ENCODE results near the gene NKX6-1.

The NKX6-1 gene

DNA sequence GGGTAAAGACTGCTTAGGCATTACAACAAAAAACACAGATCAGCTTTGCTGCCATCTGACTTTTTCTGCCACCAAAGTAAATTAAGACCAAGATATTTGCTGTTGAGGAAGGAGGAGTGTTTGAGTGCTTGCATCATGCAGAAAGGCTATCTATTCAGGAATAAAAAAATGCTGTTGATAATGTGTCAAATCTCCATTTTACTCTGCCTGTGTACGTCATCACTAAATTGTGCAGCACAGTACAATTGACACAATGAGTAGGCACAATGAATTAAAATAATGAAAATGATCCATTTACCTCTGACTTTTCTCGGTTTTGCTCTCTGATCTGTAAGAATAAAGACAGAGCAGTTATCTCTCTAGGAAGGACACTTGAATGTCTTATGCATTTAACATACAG, 56.3 kb downstream of the NKX6-1 start:
- TF ChIP-seq, protein P1, sequence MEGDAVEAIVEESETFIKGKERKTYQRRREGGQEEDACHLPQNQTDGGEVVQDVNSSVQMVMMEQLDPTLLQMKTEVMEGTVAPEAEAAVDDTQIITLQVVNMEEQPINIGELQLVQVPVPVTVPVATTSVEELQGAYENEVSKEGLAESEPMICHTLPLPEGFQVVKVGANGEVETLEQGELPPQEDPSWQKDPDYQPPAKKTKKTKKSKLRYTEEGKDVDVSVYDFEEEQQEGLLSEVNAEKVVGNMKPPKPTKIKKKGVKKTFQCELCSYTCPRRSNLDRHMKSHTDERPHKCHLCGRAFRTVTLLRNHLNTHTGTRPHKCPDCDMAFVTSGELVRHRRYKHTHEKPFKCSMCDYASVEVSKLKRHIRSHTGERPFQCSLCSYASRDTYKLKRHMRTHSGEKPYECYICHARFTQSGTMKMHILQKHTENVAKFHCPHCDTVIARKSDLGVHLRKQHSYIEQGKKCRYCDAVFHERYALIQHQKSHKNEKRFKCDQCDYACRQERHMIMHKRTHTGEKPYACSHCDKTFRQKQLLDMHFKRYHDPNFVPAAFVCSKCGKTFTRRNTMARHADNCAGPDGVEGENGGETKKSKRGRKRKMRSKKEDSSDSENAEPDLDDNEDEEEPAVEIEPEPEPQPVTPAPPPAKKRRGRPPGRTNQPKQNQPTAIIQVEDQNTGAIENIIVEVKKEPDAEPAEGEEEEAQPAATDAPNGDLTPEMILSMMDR (IDR thresholded peaks at IDR 0.05; ENCODE audit: insufficient read depth, low read depth, low read length, missing control alignments) = no peak
- no peak overlapping the region for H3K4me3 ChIP-seq (ENCODE audit: low read depth, low read length)
- no peak for DNase-seq (ENCODE audit: low read depth)

Measured in GM12865 (cell line).